Measurements from ENCODE around the gene ARFGAP2.

The ARFGAP2 gene

DNA sequence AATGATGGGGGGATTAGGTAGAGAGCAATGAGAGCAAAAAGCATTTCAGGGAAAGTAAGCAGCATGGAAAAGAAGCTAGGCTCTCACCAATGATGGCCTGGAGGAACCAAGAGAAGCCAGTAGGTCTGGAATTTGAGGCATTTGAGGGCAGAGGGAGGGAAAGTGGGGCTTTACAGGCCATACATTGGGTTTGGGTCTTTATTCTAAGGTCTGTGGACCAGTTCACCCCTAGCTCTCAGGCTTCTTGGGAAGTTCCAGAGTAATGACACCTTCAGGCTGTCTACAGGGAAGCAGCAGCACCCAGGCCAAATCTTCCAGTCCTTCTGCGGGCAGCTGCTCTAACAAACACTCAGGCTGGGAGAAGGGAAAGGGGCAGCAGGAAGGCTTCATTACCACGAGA lies 29.4 kb downstream of the ARFGAP2 start:
- no peak for DNase-seq

DNA sequence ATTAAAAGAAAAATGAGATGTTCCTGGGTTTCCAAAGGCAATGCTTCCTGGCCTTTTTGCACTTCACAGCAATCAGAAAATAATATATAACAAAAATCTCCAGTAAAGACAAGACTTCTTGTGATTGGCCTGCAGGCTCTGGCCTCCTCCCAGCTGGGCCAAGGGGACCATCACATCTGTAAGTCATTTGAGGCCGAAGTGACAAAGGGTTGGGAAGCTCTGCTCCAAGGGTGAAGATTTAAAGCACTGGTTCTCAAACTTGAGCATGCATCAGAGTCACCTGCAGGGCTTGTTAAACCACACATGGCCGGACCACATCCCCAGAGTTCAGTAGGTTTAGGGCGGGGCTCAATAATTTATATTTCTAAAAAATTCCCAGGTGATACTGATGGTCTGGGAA lies 32.1 kb downstream of the ARFGAP2 start:
- DNase-seq = no peak

DNA sequence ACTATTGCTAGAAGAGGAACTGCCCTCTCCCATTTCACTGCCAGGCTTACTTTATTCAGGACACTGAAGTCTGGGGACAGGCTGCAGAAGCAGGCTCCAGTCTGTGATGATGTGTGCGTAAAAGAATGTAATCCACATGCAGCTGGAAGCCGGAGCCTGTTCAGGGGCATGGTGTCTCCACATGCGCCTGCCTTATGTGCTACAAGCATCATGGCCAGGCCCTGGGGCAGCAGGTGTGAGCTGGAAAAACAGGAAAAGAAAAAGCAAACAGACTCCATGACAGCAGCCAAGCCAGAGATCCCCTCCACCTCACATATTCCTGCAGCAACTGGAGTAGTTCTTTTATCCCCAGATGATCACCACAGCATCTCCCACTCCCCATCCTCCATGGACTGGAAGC lies 33.4 kb downstream of the ARFGAP2 start:
- no peak for DNase-seq

DNA sequence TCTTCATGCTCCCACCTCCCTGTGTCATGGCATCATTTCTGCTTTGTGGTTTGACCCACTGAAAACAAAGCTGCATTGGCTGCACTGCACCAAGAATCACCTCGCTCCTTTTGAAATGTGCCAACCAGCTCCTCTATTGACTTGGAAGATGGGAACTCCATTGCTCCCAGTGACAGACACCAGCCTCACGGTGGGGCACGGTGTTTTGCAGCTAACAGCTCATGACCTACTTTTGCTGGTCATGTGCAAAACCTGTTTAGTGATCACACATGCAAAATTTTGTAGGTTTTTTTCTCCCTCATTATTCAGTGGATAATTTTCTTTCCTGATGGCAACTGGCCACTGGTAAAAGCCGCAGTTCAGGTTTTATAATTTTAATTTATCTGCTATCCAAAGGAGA lies 36.8 kb downstream of the ARFGAP2 start:
- DNase-seq = no peak

DNA sequence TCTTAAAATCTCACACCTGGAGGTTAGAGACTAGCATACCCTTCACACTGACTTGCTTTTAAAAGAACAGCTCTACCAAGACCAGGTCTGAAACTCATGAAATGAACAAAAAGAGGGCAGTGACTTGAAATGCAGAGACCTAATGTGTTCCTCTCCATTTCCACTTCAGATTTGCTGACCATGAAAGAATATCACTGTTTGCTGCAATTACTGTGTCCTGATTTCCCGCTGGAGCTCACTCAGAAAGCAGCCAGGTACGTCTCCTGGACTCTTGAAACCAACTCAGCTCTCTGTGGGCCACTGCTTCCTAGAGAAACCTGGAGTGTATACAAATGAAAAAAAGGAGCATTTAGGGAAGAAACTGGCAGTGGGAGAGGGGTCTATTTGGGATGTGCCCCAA lies 39.2 kb downstream of the ARFGAP2 start:
- no peak for DNase-seq

DNA sequence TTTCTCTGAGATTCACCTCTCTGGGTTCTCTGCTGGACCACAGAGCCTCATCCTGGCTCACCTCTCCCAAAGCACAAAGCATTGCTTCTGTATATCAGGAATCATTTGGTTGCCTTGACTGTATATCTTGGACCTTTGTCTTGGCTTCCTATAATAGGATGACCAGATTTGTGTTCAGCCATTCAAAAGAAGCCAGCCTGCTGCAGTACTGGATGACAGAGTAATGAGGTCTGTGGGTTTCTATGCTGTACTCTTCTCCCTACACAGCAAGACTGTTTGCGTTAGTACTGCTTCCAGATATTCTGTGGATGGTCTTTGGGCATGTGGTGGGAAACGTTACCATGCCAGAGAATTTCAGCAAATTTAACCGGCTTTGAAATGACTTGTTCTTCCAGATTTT lies 39.8 kb downstream of the ARFGAP2 start:
- DNase-seq = no peak

DNA sequence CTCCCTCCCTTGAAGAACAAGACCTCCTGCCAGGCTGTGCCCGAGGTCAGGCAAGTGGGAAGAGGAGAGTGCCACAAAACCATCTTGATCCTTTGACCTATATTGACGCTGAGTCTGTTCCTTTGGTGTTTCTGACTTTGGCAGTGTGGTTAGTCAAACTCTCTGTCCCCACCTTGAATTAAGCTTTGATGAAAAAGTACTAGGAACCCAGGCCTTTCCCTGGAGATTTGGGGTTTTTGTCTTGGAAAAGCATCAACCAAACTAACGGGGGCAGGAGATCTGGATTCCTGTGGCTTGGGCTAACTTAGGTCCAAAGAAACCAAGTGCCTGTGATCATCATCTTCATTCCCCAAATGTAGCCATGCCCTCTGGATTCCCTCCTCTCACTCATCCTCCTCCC lies 40.4 kb downstream of the ARFGAP2 start:
- no peak for DNase-seq

DNA sequence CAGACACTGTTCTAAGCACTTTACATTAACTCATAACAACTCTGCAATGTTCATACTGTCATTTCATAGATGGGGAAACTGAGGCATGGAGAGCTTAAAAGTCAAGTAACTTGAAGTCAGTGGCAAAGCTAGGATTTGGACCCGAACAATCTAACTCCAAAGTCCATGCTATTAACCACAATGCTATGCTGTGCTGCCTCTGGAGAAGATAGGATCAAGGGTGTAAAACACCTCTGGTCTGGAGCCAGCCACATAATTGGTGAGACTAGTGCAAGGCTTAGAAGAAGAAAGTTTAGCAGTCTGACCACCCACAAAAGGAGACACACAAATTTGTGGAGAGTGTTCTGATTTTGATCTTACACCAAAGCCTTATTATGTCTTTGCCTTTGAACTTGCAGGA lies 43.7 kb downstream of the ARFGAP2 start:
- DNase-seq = no peak

DNA sequence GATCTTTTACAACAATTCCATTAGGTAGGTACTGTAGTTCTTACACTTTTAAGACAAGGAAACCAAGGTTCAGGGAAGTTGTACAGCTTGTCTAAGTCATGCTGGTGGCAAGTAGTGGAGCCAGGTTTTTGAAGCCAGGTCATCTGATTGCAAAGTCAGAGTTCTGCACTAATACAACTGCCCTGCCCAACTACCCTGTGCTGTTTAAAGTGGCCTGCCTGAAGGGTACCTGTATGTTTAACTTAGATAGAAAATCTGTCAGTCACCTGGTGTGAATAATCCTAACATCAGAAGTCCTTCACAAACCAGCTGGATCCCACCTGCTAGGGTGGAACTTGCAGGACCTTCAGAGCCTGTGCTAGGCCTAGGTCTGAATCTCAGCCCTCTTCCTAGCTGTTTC lies 44.2 kb downstream of the ARFGAP2 start:
- no peak for DNase-seq

DNA sequence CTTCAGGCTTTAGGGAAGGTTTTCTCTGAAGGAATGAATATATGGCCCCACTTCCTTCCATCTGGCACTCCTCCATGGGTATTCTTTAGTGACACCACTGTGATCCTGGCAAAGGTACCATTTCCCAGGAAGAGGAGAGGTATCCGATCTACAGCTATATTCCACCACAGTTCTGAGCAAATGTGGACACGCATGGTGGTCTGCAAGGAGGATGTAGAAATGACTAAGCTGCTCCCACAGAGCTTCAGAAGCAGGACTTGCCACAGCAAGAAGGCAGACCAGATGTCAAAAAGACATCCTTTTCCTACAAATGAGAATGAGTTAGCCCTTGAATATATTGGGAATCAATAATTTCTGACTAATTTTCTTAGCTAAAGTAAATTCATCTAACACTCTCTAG lies 45.5 kb downstream of the ARFGAP2 start:
- DNase-seq = no peak

DNA sequence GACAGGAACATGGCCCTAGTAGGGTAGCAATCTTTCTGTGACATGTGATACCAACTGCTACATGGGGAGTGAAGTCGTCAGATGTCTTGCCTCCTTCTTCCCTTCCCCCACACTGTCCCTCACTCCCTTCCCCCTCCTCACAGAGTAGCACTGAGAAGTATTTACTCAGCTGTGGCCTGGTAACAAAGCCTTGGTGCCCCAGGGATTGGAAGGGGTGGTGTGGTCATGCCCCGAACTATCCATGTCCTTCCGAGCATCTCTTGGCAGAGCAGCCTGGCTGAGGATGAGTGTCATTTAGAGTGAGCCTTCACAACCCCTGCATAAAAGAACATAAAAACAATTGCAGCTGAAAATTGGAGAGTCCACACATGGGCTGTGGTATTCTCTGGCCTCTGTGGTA lies 46.1 kb downstream of the ARFGAP2 start:
- no peak for DNase-seq

DNA sequence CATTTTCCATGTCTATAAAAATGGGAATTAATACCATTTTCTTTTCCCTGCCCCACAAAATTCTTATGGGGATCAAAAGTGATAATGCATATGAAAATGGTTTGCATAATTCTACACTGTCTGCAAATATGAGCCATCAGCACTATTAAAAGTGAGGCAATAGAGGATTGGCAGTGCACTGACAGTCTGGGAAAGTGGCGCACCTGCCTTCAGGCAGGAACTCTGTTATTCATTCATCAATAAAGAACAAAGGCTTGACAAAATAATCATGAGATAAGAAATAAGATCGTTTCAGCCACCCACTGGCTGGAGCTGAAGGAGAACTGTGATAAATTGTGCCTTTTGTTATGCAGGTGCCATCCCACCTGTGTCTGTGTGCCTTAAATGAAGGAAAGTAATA lies 49.5 kb downstream of the ARFGAP2 start:
- DNase-seq = no peak

DNA sequence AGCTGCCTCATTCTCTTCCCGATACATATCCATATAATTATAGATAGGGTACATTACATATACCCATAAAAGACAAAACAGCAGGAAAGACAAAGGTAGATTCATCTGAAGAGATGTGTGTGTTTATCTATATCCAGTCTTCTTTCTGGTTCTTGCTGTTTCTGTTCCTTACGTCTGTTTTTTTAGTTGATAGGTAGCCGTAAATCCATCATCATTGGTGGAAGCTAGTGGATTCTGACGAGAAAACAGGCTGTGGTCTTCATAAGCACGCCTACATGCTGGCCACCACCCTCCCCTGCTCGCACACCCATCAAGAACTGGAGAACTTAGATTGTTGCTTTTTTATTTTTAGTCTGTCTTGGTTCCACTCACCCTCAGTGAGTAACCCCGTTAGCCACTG lies 51.6 kb downstream of the ARFGAP2 start:
- no peak for DNase-seq

DNA sequence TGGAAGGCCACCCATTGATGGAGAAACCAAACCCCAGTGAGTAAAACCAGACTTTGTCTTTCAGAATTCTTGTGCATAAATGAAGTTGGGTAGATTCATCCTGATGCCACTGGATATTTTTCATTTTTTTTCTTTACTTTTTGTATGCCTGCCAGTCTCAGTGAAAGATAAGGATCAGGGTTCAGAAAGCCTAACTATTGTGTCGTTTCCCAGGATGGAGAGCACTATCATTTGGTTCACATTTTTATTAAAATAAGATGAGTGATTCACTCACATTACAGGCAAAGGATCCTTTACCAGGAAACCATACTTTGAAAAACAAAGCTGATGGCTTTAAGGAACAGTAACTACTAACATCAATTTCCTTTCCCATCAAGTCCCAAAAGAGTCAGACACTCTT lies 52.0 kb downstream of the ARFGAP2 start:
- DNase-seq = no peak

DNA sequence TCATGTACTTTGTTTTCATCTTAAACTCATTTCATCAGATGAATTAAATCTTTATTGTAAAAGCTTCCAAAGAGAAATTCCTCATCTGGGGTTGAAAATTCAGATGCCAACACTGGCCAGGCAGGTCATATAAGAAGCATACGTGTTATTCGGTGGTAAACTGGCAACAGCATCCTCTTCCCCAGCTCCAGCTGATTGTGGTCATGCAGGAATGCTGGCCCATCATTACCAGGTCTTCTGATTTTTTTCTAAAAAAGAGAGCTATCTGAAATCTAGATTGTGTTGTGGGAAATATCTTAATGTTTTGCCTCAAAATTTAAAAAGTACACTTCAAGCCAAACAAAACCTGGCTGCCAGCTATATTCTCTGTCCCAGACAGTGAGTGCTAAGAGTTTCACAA lies 53.6 kb downstream of the ARFGAP2 start:
- DNase-seq = no peak

DNA sequence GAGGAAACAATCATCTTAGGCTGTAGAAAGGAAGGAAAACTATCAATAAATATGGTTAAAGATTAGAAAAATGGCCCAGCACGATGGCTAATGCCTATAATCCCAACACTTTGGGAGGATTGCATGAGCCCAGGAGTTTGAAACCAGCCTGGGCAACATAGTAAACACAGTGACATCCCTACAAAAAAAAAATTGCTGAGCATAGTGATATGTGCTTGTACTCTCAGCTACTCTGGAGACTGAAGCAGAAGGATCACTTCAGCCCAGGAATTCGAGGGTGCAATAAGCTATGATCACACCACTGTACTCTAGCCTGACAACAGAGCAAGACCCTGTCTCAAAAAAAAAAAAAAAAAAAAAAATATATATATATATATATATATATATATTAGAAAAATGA lies 54.9 kb downstream of the ARFGAP2 start:
- DNase-seq = no peak

DNA sequence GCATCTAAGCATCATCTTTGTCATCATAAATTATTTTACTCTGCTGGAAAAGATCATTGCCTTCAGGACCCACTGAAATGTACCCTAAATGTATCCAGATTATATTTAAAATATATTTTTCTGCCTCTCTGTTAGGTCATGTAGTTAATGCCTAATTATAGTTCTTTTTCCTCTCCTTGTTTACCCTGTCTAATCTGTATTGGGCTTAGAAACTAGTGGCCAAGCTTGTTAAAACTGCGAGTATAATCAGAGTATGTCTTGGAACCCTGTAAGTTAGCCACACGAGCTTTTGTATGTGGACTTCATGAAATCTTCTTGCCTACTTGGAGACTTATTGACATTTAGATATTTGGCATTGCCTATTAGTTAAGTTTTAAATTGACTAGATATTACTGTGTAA lies 55.6 kb downstream of the ARFGAP2 start:
- no peak for DNase-seq

DNA sequence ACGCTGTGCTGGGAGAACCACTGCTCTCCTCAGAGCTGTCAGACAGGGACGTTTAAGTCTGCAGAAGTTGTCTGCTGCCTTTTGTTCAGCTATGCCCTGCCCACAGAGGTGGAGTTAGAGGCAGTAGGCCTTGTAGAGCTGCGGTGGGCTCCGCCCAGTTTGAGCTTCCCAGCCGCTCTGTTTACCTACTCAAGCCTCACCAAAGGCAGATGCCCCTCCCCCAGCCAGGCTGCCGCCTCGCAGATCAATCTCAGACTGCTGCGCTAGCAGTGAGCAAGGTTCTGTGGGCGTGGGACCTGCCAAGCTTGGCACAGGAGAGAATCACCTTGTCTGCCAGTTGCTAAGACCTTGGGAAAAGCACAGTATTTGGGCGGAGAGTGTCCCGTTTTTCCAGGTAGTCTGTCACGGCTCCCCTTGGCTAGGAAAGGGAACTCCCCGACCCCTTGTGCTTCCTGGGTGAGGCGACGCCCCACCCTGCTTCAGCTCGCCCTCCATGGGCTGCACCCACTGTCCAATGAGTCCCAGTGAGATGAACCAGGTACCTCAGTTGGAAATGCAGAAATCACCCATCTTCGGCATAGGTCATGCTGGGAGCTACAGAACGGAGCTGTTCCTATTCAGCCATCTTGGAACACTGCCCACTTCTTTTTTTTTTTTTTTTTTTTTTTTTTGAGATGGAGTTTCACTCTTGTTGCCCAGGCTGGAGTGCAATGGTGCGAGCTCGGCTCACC lies 57.6 kb downstream of the ARFGAP2 start:
- DNase-seq = peak; percentile 67

All from stimulated activated CD4-positive, alpha-beta T cell treated with anti-CD3 and anti-CD28 coated beads, Interleukin-15, amount 100 ng/mL, for 24 hours (primary cell).